ENCODE results near the gene GCAT. TPM values are rescaled to one million over a fixed set of nuclear protein-coding genes. Genes with fewer than 3 reads are reported as not detected.

GCAT gene
- total RNA-seq, 4 donors from 2014 or later: 11.6 to 15.2 (median 12.3) TPM

DNA sequence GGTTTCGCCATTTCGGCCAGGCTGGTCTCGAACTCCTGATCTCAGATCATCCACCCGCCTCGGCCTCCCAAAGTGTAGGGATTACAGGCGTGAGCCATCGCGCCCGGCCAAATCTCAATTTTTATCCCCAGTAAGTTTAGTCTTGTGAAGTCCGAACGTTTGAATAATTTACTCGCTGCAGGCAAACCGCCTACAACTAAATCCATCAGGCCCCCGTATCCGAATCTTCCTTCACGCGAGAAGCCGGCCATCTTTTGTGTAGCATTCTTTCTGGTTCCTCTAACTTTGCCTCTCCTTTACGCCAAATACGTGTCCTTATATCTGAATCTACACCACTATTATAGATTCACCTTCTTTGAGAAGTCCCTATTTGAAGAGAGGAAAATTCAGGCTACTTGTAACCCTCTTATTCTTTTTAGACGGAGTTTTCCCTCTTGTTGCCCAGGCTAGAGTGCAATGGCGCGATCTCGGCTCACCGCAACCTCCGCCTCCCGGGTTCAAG, 40.9 kb downstream of the GCAT start:
- intact Hi-C loops (cut with DNase I): no loop called here
- peak overlapping the region; percentile 90 to 92 (median 91) for H3K27ac ChIP-seq (replicated peaks in 1 of 4)
- peaks cover 3 to 29% (median 23%) of the 10 kb centered on the region in 4 donors for H3K36me3 ChIP-seq
- TF ChIP-seq EP300 (IDR thresholded peaks at IDR 0.05) (no peak), POLR2AphosphoS5 (IDR thresholded peaks at IDR 0.05) (no peak)
- TF ChIP-seq, protein P1, sequence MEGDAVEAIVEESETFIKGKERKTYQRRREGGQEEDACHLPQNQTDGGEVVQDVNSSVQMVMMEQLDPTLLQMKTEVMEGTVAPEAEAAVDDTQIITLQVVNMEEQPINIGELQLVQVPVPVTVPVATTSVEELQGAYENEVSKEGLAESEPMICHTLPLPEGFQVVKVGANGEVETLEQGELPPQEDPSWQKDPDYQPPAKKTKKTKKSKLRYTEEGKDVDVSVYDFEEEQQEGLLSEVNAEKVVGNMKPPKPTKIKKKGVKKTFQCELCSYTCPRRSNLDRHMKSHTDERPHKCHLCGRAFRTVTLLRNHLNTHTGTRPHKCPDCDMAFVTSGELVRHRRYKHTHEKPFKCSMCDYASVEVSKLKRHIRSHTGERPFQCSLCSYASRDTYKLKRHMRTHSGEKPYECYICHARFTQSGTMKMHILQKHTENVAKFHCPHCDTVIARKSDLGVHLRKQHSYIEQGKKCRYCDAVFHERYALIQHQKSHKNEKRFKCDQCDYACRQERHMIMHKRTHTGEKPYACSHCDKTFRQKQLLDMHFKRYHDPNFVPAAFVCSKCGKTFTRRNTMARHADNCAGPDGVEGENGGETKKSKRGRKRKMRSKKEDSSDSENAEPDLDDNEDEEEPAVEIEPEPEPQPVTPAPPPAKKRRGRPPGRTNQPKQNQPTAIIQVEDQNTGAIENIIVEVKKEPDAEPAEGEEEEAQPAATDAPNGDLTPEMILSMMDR (IDR thresholded peaks at IDR 0.05): no peak
- DNase-seq (ENCODE audit: extremely low spot score): no peak
- H3K27me3 ChIP-seq: no peaks in the 10 kb centered on the region
- 37% methylated on average over 27 of the region's 27 CpGs for WGBS
- H3K9me3 ChIP-seq: no peaks in the 10 kb centered on the region
- H3K4me3 ChIP-seq: peak overlapping the region; percentile 82 to 96 (median 88)
- H3K4me1 ChIP-seq: peaks cover 20 to 39% (median 37%) of the 10 kb centered on the region in 4 donors

DNA sequence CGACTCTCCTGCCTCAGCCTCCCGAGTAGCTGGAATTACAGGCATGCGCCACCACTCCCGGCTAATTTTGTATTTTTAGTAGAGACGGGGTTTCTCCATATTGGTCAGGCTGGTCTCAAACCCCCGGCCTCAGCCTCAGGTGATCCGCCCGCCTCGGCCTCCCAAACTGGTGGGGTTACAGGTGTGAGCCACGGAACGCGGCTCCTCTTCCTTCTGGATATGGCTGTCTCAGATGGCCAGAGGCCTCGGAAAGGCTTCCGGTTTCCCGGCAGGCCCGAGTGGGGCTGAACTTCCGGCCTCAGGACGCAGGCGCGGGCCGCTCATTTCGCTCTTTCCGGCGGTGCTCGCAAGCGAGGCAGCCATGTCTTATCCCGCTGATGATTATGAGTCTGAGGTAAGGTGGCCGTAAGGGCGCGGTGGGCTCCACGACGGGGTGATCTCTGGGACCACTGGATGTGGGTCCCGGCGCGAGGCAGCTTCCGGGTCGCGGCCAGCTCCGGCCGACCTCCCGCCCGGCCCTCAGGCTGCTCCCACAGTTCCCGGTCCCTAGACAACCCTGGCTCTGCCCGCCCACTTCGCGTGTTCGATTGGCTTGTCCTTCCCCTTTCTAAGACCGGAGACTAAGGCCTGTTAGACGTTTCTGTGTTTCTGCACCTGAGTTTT, 41.5 kb downstream of the GCAT start, which contains the start of gene EIF3L:
Gene EIF3L, plus strand, starts transcription at position 331 of the 663 bp plus-strand sequence. Its CDS starts 31 bp downstream, at position 362.
- Histone ChIP-seq H3K36me3 (peaks cover 3 to 34% (median 28%) of the 10 kb centered on the region in 4 donors), H3K4me1 (peaks cover 20 to 44% (median 39%) of the 10 kb centered on the region in 4 donors), H3K27ac (replicated peaks in 1 of 4) (peak within 1 kb of the TSS; percentile 90 to 92 (median 91)), H3K27me3 (no peaks in the 10 kb centered on the region), H3K9me3 (no peaks in the 10 kb centered on the region), H3K4me3 (peak within 1 kb of the TSS; percentile 82 to 96 (median 88))
- TF ChIP-seq EP300 (IDR thresholded peaks at IDR 0.05) (no peak), POLR2AphosphoS5 (IDR thresholded peaks at IDR 0.05) (peak; percentile 97 to 99), POLR2A (IDR thresholded peaks at IDR 0.05; ENCODE audit: low read depth) (peak; percentile 66)
- TF ChIP-seq, protein P1 (IDR thresholded peaks at IDR 0.05): peak in 1 of 3 experiments; percentile 34
- intact Hi-C loops (cut with DNase I): no loop called here
- WGBS: 2% methylated on average over 15 of the region's 49 CpGs
- peak; percentile 97 for DNase-seq (ENCODE audit: extremely low spot score)

DNA sequence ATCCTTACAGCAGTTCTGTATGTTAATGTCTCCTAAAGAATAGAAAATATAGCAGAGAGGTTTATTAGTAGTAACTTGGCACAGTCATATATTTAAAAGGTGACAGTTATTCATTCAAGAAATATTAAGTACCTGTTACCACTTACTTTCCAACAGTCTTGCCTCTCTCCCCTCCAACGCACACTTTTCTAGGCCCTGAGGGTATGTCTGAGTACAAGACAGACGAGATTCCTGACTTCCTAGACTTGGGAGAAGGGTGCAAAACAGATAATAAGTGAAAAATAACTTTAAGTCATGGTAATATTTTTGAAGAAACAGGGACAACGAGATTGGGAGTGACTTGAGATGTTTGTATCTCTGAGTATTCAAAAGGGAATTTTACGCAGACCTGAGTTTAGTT, 43.1 kb downstream of the GCAT start:
- WGBS: 82% methylated on average over 4 of the region's 4 CpGs
- H3K27me3 ChIP-seq: no peaks in the 10 kb centered on the region
- H3K9me3 ChIP-seq: no peaks in the 10 kb centered on the region
- DNase-seq (ENCODE audit: extremely low spot score): no peak
- peaks cover 30 to 55% (median 50%) of the 10 kb centered on the region in 4 donors for H3K4me1 ChIP-seq
- no peak overlapping the region for H3K4me3 ChIP-seq
- no peak overlapping the region for H3K27ac ChIP-seq (replicated peaks in 1 of 4)
- peaks cover 4 to 50% (median 40%) of the 10 kb centered on the region in 4 donors for H3K36me3 ChIP-seq
- no peak for TF ChIP-seq POLR2AphosphoS5 (IDR thresholded peaks at IDR 0.05)
- TF ChIP-seq EP300 (IDR thresholded peaks at IDR 0.05): no peak
- no peak for TF ChIP-seq POLR2A (IDR thresholded peaks at IDR 0.05; ENCODE audit: low read depth)
- intact Hi-C loops (cut with DNase I): no loop called here

DNA sequence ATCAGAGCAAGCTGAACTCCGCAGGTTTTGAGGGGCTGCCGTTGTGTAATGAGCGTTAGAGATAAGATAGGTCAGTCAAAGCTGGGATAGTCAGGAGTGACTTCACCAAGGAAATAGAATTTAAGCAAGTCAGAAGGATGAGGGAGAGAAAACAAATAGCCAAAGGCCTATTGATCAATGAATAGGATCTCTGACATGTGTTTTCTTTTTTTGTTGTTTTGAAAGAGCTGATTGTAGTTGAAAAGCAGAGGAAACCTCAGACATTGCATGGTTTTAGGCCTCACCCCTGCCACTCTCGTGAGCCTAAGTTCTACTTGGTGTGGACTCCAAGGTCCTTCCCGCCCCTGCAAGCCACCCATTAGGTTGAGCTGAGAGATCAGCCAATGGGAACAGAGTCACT, 44.7 kb downstream of the GCAT start:
- no peaks in the 10 kb centered on the region for H3K27me3 ChIP-seq
- H3K9me3 ChIP-seq: no peaks in the 10 kb centered on the region
- 78% methylated on average over 5 of the region's 5 CpGs for WGBS
- H3K4me3 ChIP-seq: no peak overlapping the region
- H3K27ac ChIP-seq (replicated peaks in 1 of 4): no peak overlapping the region
- H3K36me3 ChIP-seq: peaks cover 10 to 66% (median 56%) of the 10 kb centered on the region in 4 donors
- TF ChIP-seq EP300 (IDR thresholded peaks at IDR 0.05) (no peak), POLR2A (IDR thresholded peaks at IDR 0.05; ENCODE audit: low read depth) (no peak), POLR2AphosphoS5 (IDR thresholded peaks at IDR 0.05) (no peak)
- TF ChIP-seq, protein P1 (IDR thresholded peaks at IDR 0.05): no peak
- peaks cover 30 to 55% (median 50%) of the 10 kb centered on the region in 4 donors for H3K4me1 ChIP-seq
- intact Hi-C loops (cut with DNase I): no loop called here
- DNase-seq (ENCODE audit: extremely low spot score): no peak

DNA sequence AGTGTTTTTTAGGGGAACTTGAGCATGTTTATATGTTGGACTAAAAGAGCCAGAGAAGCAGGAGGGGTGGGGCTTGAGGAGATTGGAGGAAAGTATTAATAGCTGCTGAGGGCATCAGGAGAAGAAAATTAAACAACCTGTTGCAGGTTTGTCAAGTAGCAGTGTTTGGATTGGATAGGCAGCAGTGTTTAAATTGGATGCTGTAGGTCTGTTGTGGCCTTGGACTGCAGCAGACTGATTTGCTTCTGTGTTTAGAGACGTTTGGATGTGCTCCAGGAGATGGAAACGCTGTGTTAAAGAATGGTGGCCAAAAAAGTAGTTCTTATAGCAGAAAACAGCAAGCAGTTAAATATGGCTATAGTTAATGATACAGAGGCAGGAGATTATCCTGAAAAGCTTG, 47.2 kb downstream of the GCAT start:
- H3K4me1 ChIP-seq: peaks cover 21 to 44% (median 37%) of the 10 kb centered on the region in 4 donors
- peak overlapping the region; percentile 22 to 43 (median 30) for H3K27ac ChIP-seq (replicated peaks in 1 of 4)

More for the DNA sequence above, 47.2 kb downstream of the GCAT start:
- WGBS: 39% methylated on average over 2 of the region's 2 CpGs
- no peaks in the 10 kb centered on the region for H3K9me3 ChIP-seq
- TF ChIP-seq POLR2AphosphoS5 (IDR thresholded peaks at IDR 0.05): no peak
- TF ChIP-seq, protein P1 (IDR thresholded peaks at IDR 0.05): no peak
- TF ChIP-seq POLR2A (IDR thresholded peaks at IDR 0.05; ENCODE audit: low read depth): no peak
- no peak for TF ChIP-seq EP300 (IDR thresholded peaks at IDR 0.05)
- no peaks in the 10 kb centered on the region for H3K27me3 ChIP-seq
- no peak for DNase-seq (ENCODE audit: extremely low spot score)
- H3K4me3 ChIP-seq: no peak overlapping the region
- peaks cover 23 to 92% (median 78%) of the 10 kb centered on the region in 4 donors for H3K36me3 ChIP-seq
- intact Hi-C loops (cut with DNase I): no loop called here

Data from esophagus muscularis mucosa (tissue), 4 donors.